Caco-2 (cell line): Measurements from ENCODE around the gene HKDC1. TPM values are rescaled to one million over a fixed set of nuclear protein-coding genes. Genes with fewer than 3 reads are reported as not detected.

ENCODE experiments used
- BruUV-seq: library from RNA; stranded (reverse); fragments of 400-500 nt; replicated peaks from 2 replicates; lab custom pipeline; 2021; lab: Mats Ljungman, UMichigan
- CTCF ChIA-PET: fragments of 300-600 bp; sonication (Branson Sonifier 250); formaldehyde crosslinking; loops from one replicate; lab custom pipeline; 2022; ENCODE audit warnings: antibody characterized with exemption; lab: Charles Lee
- POLR2A ChIA-PET: fragments of 300-600 bp; sonication (Branson Sonifier 250); formaldehyde crosslinking; loops from one replicate; lab custom pipeline; 2022; ENCODE audit warnings: antibody characterized with exemption; lab: Charles Lee
- DNase-seq, 2 experiments: peaks; one replicate each; pipeline versions ENCODE4 v3.0.0 to v3.0.0-alpha.2; 2020 to 2022
- H3K27me3 ChIP-seq: replicated peaks from 2 replicates; pipeline ENCODE4 v1.6.0; 2011; ENCODE audit warnings: low read length; ENCODE audit not compliant: control insufficient read depth, insufficient read depth
- H3K36me3 ChIP-seq: 2 replicates; pipeline ENCODE4 v1.5.1; 2011; ENCODE audit warnings: low read length; ENCODE audit not compliant: control insufficient read depth, insufficient read depth
- H3K4me1 ChIP-seq: fragments of 250-450 bp; sonication (Bioruptor Pico); 2 replicates; pipeline ENCODE4 v1.5.1; 2020; ENCODE audit warnings: mild to moderate bottlenecking
- H3K4me3 ChIP-seq: 2 replicates; pipeline ENCODE4 v1.5.1; 2011; ENCODE audit warnings: low read depth, mild to moderate bottlenecking, control low read depth, low read length
- H3K9me3 ChIP-seq: fragments of 250-450 bp; sonication (Bioruptor Pico); 2 replicates; pipeline ENCODE4 v1.5.1; 2020; ENCODE audit warnings: mild to moderate bottlenecking, moderate library complexity
- H3K27ac Mint-ChIP-seq: one replicate; pipeline ENCODE4 v1.8.0; 2022; ENCODE audit warnings: mixed read lengths; ENCODE audit not compliant: unreplicated experiment
- H3K27me3 Mint-ChIP-seq: one replicate; pipeline ENCODE4 v1.8.0; 2022; ENCODE audit warnings: mixed read lengths; ENCODE audit not compliant: insufficient read depth, unreplicated experiment
- H3K36me3 Mint-ChIP-seq: one replicate; pipeline ENCODE4 v1.8.0; 2022; ENCODE audit warnings: mild to moderate bottlenecking, mixed read lengths; ENCODE audit not compliant: insufficient read depth, unreplicated experiment
- H3K4me1 Mint-ChIP-seq: one replicate; pipeline ENCODE4 v1.8.0; 2022; ENCODE audit warnings: low read depth, mixed read lengths; ENCODE audit not compliant: unreplicated experiment
- H3K4me3 Mint-ChIP-seq: one replicate; pipeline ENCODE4 v1.8.0; 2022; ENCODE audit warnings: mild to moderate bottlenecking, moderate library complexity, mixed read lengths; ENCODE audit not compliant: unreplicated experiment
- H3K9me3 Mint-ChIP-seq: one replicate; pipeline ENCODE4 v1.8.0; 2022; ENCODE audit warnings: mixed read lengths; ENCODE audit not compliant: unreplicated experiment
- CTCF ChIP-seq, 2 experiments: fragments of 200-600 bp in 1 of 2; IDR thresholded peaks; 1 replicate in 1 of 2; 2 replicates in 1 of 2; pipeline versions ENCODE4 v1.5.1 to v1.8.0; 2011 to 2022; ENCODE audit warnings: antibody characterized with exemption in 1 of 2, control low read depth in 1 of 2, inconsistent platforms in 1 of 2, low read depth in 1 of 2, low read length in 1 of 2, mild to moderate bottlenecking in 1 of 2, moderate library complexity in 1 of 2; ENCODE audit not compliant: insufficient read depth in 1 of 2, severe bottlenecking in 1 of 2, unreplicated experiment in 1 of 2
- intact Hi-C: fragments of 100-400 bp; cut with micrococcal nuclease; formaldehyde crosslinking; loops from one replicate; pipeline ENCODE4 v1.10.0; 2022; ENCODE audit not compliant: unreplicated experiment
- total RNA-seq: library from RNA; stranded (reverse); gene quantifications from 2 replicates; pipeline ENCODE4 v1.2.3, GENCODE V29; 2022

HKDC1 gene
- total RNA-seq, 1 experiment from 2014 or later, result 24.5 TPM

GRCh38 chr10:69220507-69220906 is 375 bp downstream of the HKDC1 start:
- ChIA-PET CTCF (interaction anchor here (0.7 to 1.5 kb wide), 3 partner anchors 15 to 188 kb away, joined by 3 to 9 read pairs (median 7); no protein-coding TSS in a partner anchor), POLR2A (interaction anchor here (0.6 to 1.0 kb wide), 2 partner anchors 41 to 168 kb away, joined by 3 to 4 read pairs; partner anchors contain the start of gene SUPV3L1)
- intact Hi-C loops, result no loop called here
- no peak for DNase-seq
- Histone ChIP-seq H3K9me3 (no peaks in the 10 kb centered on the region), H3K27me3 (no peaks in the 10 kb centered on the region), H3K4me3 (peak overlapping the region; percentile 23), H3K36me3 (no peaks in the 10 kb centered on the region), H3K4me1 (peaks cover 72% of the 10 kb centered on the region)
- TSS peak; percentile 72 for BruUV-seq
- Mint-ChIP-seq H3K27me3 (no peaks in the 10 kb centered on the region), H3K4me1 (peaks cover 33% of the 10 kb centered on the region), H3K27ac (peak overlapping the region; percentile 86), H3K9me3 (no peaks in the 10 kb centered on the region), H3K4me3 (peak overlapping the region; percentile 68), H3K36me3 (peaks cover 10% of the 10 kb centered on the region)
- TF ChIP-seq CTCF (IDR thresholded peaks at IDR 0.05; ENCODE audit: insufficient read depth in 1 of 2, low read depth in 1 of 2, low read length in 1 of 2, severe bottlenecking in 1 of 2, unreplicated experiment in 1 of 2), result no peak

DNA sequence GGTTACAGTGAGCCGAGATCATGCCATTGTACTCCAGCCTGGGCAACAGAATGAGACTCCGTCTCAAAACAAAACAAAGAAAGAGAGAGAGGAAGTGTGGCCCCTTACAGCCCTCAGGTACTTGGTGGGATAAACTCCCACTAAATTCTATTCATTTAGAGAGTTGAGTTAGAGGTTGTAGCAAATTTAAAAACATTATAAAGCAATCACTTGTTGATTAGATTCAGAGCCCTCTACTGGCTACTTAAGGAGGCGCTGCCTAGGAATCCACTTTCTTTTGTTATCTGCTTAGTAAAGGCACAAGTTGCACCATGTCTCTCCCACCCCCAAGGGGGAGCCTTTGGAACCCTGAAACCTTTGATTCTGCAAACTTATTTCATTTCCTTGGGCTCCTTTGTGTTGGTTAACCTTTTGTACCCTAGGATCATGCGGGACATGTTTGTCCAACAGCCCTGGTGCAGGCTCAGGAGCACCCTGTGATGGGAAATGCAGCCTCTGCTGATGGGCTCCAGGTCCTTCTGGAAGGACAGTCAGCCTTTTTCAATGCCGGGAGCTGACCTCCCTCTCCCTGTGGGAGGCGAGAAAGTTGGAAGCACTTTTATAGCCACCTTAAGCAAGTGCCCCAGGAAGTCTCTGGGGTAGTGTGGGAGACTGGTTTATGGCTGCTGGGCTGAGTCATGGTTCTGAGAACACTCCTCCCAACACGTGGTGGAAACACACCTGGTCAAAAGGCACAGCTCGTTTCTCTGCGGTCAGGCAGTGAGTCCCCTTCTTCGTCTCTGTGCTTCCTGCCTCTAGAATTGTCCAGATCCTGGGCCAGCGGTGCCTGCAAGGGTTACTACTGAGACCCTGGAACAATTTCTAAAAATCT is 2.3 kb downstream of the HKDC1 start:
- Mint-ChIP-seq H3K4me3 (peak overlapping the region; percentile 68), H3K36me3 (peaks cover 2% of the 10 kb centered on the region), H3K27ac (peak overlapping the region; percentile 86), H3K4me1 (peaks cover 24% of the 10 kb centered on the region), H3K9me3 (no peaks in the 10 kb centered on the region), H3K27me3 (no peaks in the 10 kb centered on the region)
- no peaks in the 10 kb centered on the region for H3K36me3 ChIP-seq
- H3K4me3 ChIP-seq, result no peak overlapping the region
- no peaks in the 10 kb centered on the region for H3K9me3 ChIP-seq
- intact Hi-C loops, result loop anchor here (1.0 kb wide), 3 partner anchors 43 to 234 kb away; partner anchors contain the start of genes KIFBP and VPS26A
- no peaks in the 10 kb centered on the region for H3K27me3 ChIP-seq
- ChIA-PET POLR2A (interaction anchor here (0.7 to 1.0 kb wide), 3 partner anchors 43 to 163 kb away, joined by 3 to 10 read pairs (median 4); partner anchors contain the start of gene SUPV3L1), CTCF (interaction anchor here (0.5 to 1.2 kb wide), 11 partner anchors 9 to 1183 kb away, joined by 3 to 13 read pairs (median 5); no protein-coding TSS in a partner anchor)
- BruUV-seq, result TSS peak; percentile 97
- TF ChIP-seq CTCF (IDR thresholded peaks at IDR 0.05; ENCODE audit: insufficient read depth in 1 of 2, low read depth in 1 of 2, low read length in 1 of 2, severe bottlenecking in 1 of 2, unreplicated experiment in 1 of 2), result peak; percentile 84 to 89
- peaks cover 60% of the 10 kb centered on the region for H3K4me1 ChIP-seq
- DNase-seq, result peak; percentile 89 to 96

DNA sequence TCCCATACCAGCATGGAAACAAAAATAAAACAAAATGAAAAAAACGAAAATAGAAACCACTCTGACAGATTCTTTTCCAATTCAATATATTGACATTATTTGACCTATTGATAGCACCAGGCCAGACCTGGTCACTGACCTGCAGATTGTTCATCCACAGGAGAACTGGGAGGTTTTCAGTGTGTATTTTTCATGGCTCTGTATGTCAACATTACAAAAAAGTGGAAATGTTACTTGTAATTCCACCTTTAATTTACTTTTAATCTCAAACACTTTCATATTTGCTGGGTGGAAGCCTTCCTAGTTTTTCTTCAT is 2.9 kb downstream of the HKDC1 start:
- H3K4me3 ChIP-seq, result no peak overlapping the region
- no peak for TF ChIP-seq CTCF (IDR thresholded peaks at IDR 0.05; ENCODE audit: insufficient read depth in 1 of 2, low read depth in 1 of 2, low read length in 1 of 2, severe bottlenecking in 1 of 2, unreplicated experiment in 1 of 2)
- H3K27me3 ChIP-seq, result no peaks in the 10 kb centered on the region
- ChIA-PET POLR2A (interaction anchor here (0.7 to 1.0 kb wide), 3 partner anchors 43 to 162 kb away, joined by 3 to 10 read pairs (median 4); partner anchors contain the start of gene SUPV3L1), CTCF (interaction anchor here (0.5 to 1.2 kb wide), 11 partner anchors 9 to 1182 kb away, joined by 3 to 13 read pairs (median 5); no protein-coding TSS in a partner anchor)
- intact Hi-C loops, result no loop called here
- no peaks in the 10 kb centered on the region for H3K36me3 Mint-ChIP-seq
- H3K27ac Mint-ChIP-seq, result peak overlapping the region; percentile 86
- H3K9me3 Mint-ChIP-seq, result no peaks in the 10 kb centered on the region
- no peaks in the 10 kb centered on the region for H3K36me3 ChIP-seq
- no peaks in the 10 kb centered on the region for H3K27me3 Mint-ChIP-seq
- no peak for DNase-seq
- H3K4me1 ChIP-seq, result peaks cover 56% of the 10 kb centered on the region
- peaks cover 23% of the 10 kb centered on the region for H3K4me1 Mint-ChIP-seq
- BruUV-seq, result TSS peak; percentile 17
- peak overlapping the region; percentile 68 for H3K4me3 Mint-ChIP-seq
- H3K9me3 ChIP-seq, result no peaks in the 10 kb centered on the region
